ENCODE data around the gene EPS15. TPM values are rescaled to one million over a fixed set of nuclear protein-coding genes. Genes with fewer than 3 reads are reported as not detected.
"Not testable (repeated sequence)": the region's sequence is repeated elsewhere in the genome, so short reads cannot be mapped to it uniquely, and the experiment has no call there.

The EPS15 gene
- total RNA-seq, 1 donor from 2014 or later = 81.4 TPM

- Mint-ChIP-seq H3K4me1 (ENCODE audit: low read depth) (peaks cover 4% of the 10 kb centered on the region), H3K36me3 (ENCODE audit: low read depth) (peaks cover 2% of the 10 kb centered on the region), H3K9me3 (ENCODE audit: low read depth) (no peaks in the 10 kb centered on the region), H3K27ac (ENCODE audit: unreplicated experiment) (no peak overlapping the region), H3K4me3 (ENCODE audit: unreplicated experiment) (no peak overlapping the region), H3K27me3 (ENCODE audit: low read depth) (no peaks in the 10 kb centered on the region)
- TF ChIP-seq CTCF (IDR thresholded peaks at IDR 0.05) = no peak
- no peak for DNase-seq (ENCODE audit: low spot score)
Measured at GRCh38 chr1:51534447-51534846, 15.4 kb upstream of the EPS15 start.

GRCh38 chr1:51532853-51533252 lies 13.8 kb upstream of the EPS15 start:
- DNase-seq (ENCODE audit: low spot score) = no peak
- no peak overlapping the region for H3K27ac Mint-ChIP-seq (ENCODE audit: unreplicated experiment)
- no peak for TF ChIP-seq CTCF (IDR thresholded peaks at IDR 0.05)
- H3K27me3 Mint-ChIP-seq (ENCODE audit: low read depth) = no peaks in the 10 kb centered on the region
- H3K4me1 Mint-ChIP-seq (ENCODE audit: low read depth) = peaks cover 4% of the 10 kb centered on the region
- H3K4me3 Mint-ChIP-seq (ENCODE audit: unreplicated experiment) = no peak overlapping the region
- H3K9me3 Mint-ChIP-seq (ENCODE audit: low read depth) = no peaks in the 10 kb centered on the region
- H3K36me3 Mint-ChIP-seq (ENCODE audit: low read depth) = no peaks in the 10 kb centered on the region

- H3K4me1 Mint-ChIP-seq (ENCODE audit: low read depth); H3K36me3 Mint-ChIP-seq (ENCODE audit: low read depth); H3K27me3 Mint-ChIP-seq (ENCODE audit: low read depth); DNase-seq (ENCODE audit: low spot score); H3K4me3 Mint-ChIP-seq (ENCODE audit: unreplicated experiment); H3K9me3 Mint-ChIP-seq (ENCODE audit: low read depth); H3K27ac Mint-ChIP-seq (ENCODE audit: unreplicated experiment): not testable (repeated sequence)
Measured at GRCh38 chr1:51530447-51530846, 11.4 kb upstream of the EPS15 start.

- H3K27me3 Mint-ChIP-seq (ENCODE audit: low read depth) = no peaks in the 10 kb centered on the region
- no peak for TF ChIP-seq CTCF (IDR thresholded peaks at IDR 0.05)
- no peak overlapping the region for H3K27ac Mint-ChIP-seq (ENCODE audit: unreplicated experiment)
- H3K4me3 Mint-ChIP-seq (ENCODE audit: unreplicated experiment) = no peak overlapping the region
- no peaks in the 10 kb centered on the region for H3K9me3 Mint-ChIP-seq (ENCODE audit: low read depth)
- no peak for DNase-seq (ENCODE audit: low spot score)
- H3K36me3 Mint-ChIP-seq (ENCODE audit: low read depth) = no peaks in the 10 kb centered on the region
- no peaks in the 10 kb centered on the region for H3K4me1 Mint-ChIP-seq (ENCODE audit: low read depth)
Measured at GRCh38 chr1:51527144-51527543, 8.1 kb upstream of the EPS15 start.

- Mint-ChIP-seq H3K4me1 (ENCODE audit: low read depth) (no peaks in the 10 kb centered on the region), H3K27me3 (ENCODE audit: low read depth) (no peaks in the 10 kb centered on the region), H3K36me3 (ENCODE audit: low read depth) (no peaks in the 10 kb centered on the region), H3K27ac (ENCODE audit: unreplicated experiment) (no peak overlapping the region), H3K9me3 (ENCODE audit: low read depth) (no peaks in the 10 kb centered on the region), H3K4me3 (ENCODE audit: unreplicated experiment) (no peak overlapping the region)
- no peak for TF ChIP-seq CTCF (IDR thresholded peaks at IDR 0.05)
- no peak for DNase-seq (ENCODE audit: low spot score)
Measured at GRCh38 chr1:51526248-51526647, 7.2 kb upstream of the EPS15 start.

GRCh38 chr1:51525295-51525694 lies 6.2 kb upstream of the EPS15 start:
- H3K4me1 Mint-ChIP-seq (ENCODE audit: low read depth) = no peaks in the 10 kb centered on the region
- H3K4me3 Mint-ChIP-seq (ENCODE audit: unreplicated experiment) = no peak overlapping the region
- H3K27me3 Mint-ChIP-seq (ENCODE audit: low read depth) = no peaks in the 10 kb centered on the region
- H3K36me3 Mint-ChIP-seq (ENCODE audit: low read depth) = no peaks in the 10 kb centered on the region
- TF ChIP-seq CTCF (IDR thresholded peaks at IDR 0.05) = no peak
- H3K27ac Mint-ChIP-seq (ENCODE audit: unreplicated experiment) = no peak overlapping the region
- no peak for DNase-seq (ENCODE audit: low spot score)
- H3K9me3 Mint-ChIP-seq (ENCODE audit: low read depth) = no peaks in the 10 kb centered on the region
